MM.1S (cell line): ENCODE results near the gene GLOD5.

Source experiments
- DNase-seq: peaks from one replicate; pipeline ENCODE4 v3.0.0-alpha.2; 2015
- H2AFZ ChIP-seq: fragments of 300-600 bp; sonication (generic); 2 replicates; pipeline ENCODE4 v1.6.0; 2016; ENCODE audit warnings: antibody characterized with exemption, low read length
- H3F3A ChIP-seq: fragments of 300-600 bp; sonication (generic); 2 replicates; pipeline ENCODE4 v1.6.1; 2016; ENCODE audit warnings: mild to moderate bottlenecking, antibody characterized with exemption, low read length, moderate library complexity, mixed read lengths; ENCODE audit not compliant: insufficient read depth
- H3K27ac ChIP-seq: fragments of 300-600 bp; sonication (generic); 2 replicates; pipeline ENCODE4 v1.5.1; 2016; ENCODE audit warnings: mild to moderate bottlenecking, low read length
- H3K27me3 ChIP-seq: fragments of 300-600 bp; sonication (generic); replicated peaks from 2 replicates; pipeline ENCODE4 v1.6.0; 2016; ENCODE audit warnings: low read length; ENCODE audit not compliant: insufficient read depth
- H3K36me3 ChIP-seq: fragments of 300-600 bp; sonication (generic); replicated peaks from 2 replicates; pipeline ENCODE4 v1.6.1; 2016; ENCODE audit warnings: mild to moderate bottlenecking, low read length, mixed read lengths; ENCODE audit not compliant: insufficient read depth
- H3K4me1 ChIP-seq: fragments of 300-600 bp; sonication (generic); 2 replicates; pipeline ENCODE4 v1.6.1; 2016; ENCODE audit warnings: low read length, mixed read lengths
- H3K4me2 ChIP-seq: fragments of 300-600 bp; sonication (generic); 2 replicates; pipeline ENCODE4 v1.6.0; 2016; ENCODE audit warnings: low read depth, low read length
- H3K4me3 ChIP-seq: fragments of 300-600 bp; sonication (generic); 2 replicates; pipeline ENCODE4 v1.5.1; 2016; ENCODE audit warnings: low read length, mixed read lengths
- H3K79me2 ChIP-seq: fragments of 300-600 bp; sonication (generic); 2 replicates; pipeline ENCODE4 v1.6.1; 2016; ENCODE audit warnings: mixed run types, low read length, mixed read lengths
- H3K9ac ChIP-seq: fragments of 300-600 bp; sonication (generic); 2 replicates; pipeline ENCODE4 v1.6.1; 2016; ENCODE audit warnings: low read length, mixed read lengths
- H3K9me2 ChIP-seq: fragments of 300-600 bp; sonication (generic); replicated peaks from 2 replicates; pipeline ENCODE4 v1.6.1; 2016; ENCODE audit warnings: mild to moderate bottlenecking, low read length, mixed read lengths; ENCODE audit not compliant: insufficient read depth
- H3K9me3 ChIP-seq: fragments of 300-600 bp; sonication (generic); replicated peaks from 2 replicates; pipeline ENCODE4 v1.6.1; 2016; ENCODE audit warnings: mild to moderate bottlenecking, low read length, mixed read lengths; ENCODE audit not compliant: insufficient read depth
- H4K20me1 ChIP-seq: fragments of 300-600 bp; sonication (generic); 2 replicates; pipeline ENCODE4 v1.6.1; 2016; ENCODE audit warnings: mild to moderate bottlenecking, low read length, moderate library complexity, mixed read lengths; ENCODE audit not compliant: insufficient read depth
- CTCF ChIP-seq: fragments of 300-600 bp; sonication (generic); IDR thresholded peaks from 2 replicates; pipeline ENCODE4 v1.5.1; 2016; ENCODE audit warnings: antibody characterized with exemption, low read length, mixed read lengths
- EZH2 ChIP-seq: fragments of 300-600 bp; sonication (generic); optimal IDR thresholded peaks from 2 replicates; pipeline ENCODE3; 2017; ENCODE audit warnings: low read depth, mild to moderate bottlenecking, antibody characterized with exemption, low read length, mixed read lengths
- EZH2phosphoT487 ChIP-seq: fragments of 300-600 bp; sonication (generic); IDR thresholded peaks from 2 replicates; pipeline ENCODE4 v1.6.1; 2018; ENCODE audit warnings: antibody characterized with exemption, low read length

The GLOD5 gene

GRCh38 chrX:48749182-48749581 is 12.4 kb upstream of the GLOD5 start:
- TF ChIP-seq CTCF, result no peak
- TF ChIP-seq EZH2phosphoT487, result no peak
- TF ChIP-seq EZH2, result no peak

GRCh38 chrX:48751343-48751742 is 10.2 kb upstream of the GLOD5 start:
- TF ChIP-seq EZH2 (no peak), CTCF (no peak), EZH2phosphoT487 (no peak)
- Histone ChIP-seq H3K9me3 (no peaks in the 10 kb centered on the region), H3K27ac (no peak overlapping the region)

More at GRCh38 chrX:48749182-48749581, 12.4 kb upstream of the GLOD5 start:
- Histone ChIP-seq H3K9me2 (no peaks in the 10 kb centered on the region), H3K9me3 (no peaks in the 10 kb centered on the region), H3K4me1 (peaks cover 7% of the 10 kb centered on the region; the same call in 1 of the 2 replicates), H3K36me3 (no peaks in the 10 kb centered on the region), H3K27me3 (no peaks in the 10 kb centered on the region), H3K27ac (no peak overlapping the region), H3K4me3 (no peak overlapping the region), H3K79me2 (no peaks in the 10 kb centered on the region), H2AFZ (no peak overlapping the region), H4K20me1 (no peaks in the 10 kb centered on the region), H3K9ac (no peak overlapping the region), H3F3A (no peaks in the 10 kb centered on the region), H3K4me2 (no peak overlapping the region)
- no peak for DNase-seq

GRCh38 chrX:48752498-48752897 is 9.0 kb upstream of the GLOD5 start:
- H3F3A ChIP-seq, result no peaks in the 10 kb centered on the region
- peaks cover 7% of the 10 kb centered on the region; the same call in 1 of the 2 replicates for H3K4me1 ChIP-seq
- no peaks in the 10 kb centered on the region for H3K9me3 ChIP-seq
- H3K9ac ChIP-seq, result no peak overlapping the region
- no peak overlapping the region for H3K27ac ChIP-seq
- H3K4me3 ChIP-seq, result no peak overlapping the region
- H3K36me3 ChIP-seq, result no peaks in the 10 kb centered on the region
- no peak for TF ChIP-seq EZH2
- no peak for TF ChIP-seq EZH2phosphoT487
- no peak for TF ChIP-seq CTCF
- no peaks in the 10 kb centered on the region for H3K9me2 ChIP-seq
- H2AFZ ChIP-seq, result no peak overlapping the region
- no peak for DNase-seq
- no peaks in the 10 kb centered on the region for H4K20me1 ChIP-seq
- H3K79me2 ChIP-seq, result no peaks in the 10 kb centered on the region
- H3K27me3 ChIP-seq, result no peaks in the 10 kb centered on the region
- H3K4me2 ChIP-seq, result no peak overlapping the region

More at GRCh38 chrX:48751343-48751742, 10.2 kb upstream of the GLOD5 start:
- no peaks in the 10 kb centered on the region for H3F3A ChIP-seq
- no peak overlapping the region for H3K4me3 ChIP-seq
- no peaks in the 10 kb centered on the region for H3K9me2 ChIP-seq
- no peak overlapping the region for H2AFZ ChIP-seq
- no peaks in the 10 kb centered on the region for H3K36me3 ChIP-seq
- peak; percentile 23 for DNase-seq
- no peaks in the 10 kb centered on the region for H3K27me3 ChIP-seq
- H3K9ac ChIP-seq, result no peak overlapping the region
- no peaks in the 10 kb centered on the region for H4K20me1 ChIP-seq
- H3K79me2 ChIP-seq, result no peaks in the 10 kb centered on the region
- no peak overlapping the region for H3K4me2 ChIP-seq
- peaks cover 7% of the 10 kb centered on the region; the same call in 1 of the 2 replicates for H3K4me1 ChIP-seq
